HG03066 (cell line): ENCODE data around the gene MARCKSL1.
A peak's percentile ranks its signal among the peaks of the same experiment; 100 is the strongest.

Experiments
- ATAC-seq: cut with Tn5 transposase; IDR thresholded peaks from one replicate; pipeline ENCODE4 v1.9.1; 2021; ENCODE audit warnings: low read depth; ENCODE audit not compliant: unreplicated experiment

The MARCKSL1 gene

GRCh38 chr1:32353431-32353830 lies 17.4 kb upstream of the MARCKSL1 start:
- ATAC-seq = no peak

DNA sequence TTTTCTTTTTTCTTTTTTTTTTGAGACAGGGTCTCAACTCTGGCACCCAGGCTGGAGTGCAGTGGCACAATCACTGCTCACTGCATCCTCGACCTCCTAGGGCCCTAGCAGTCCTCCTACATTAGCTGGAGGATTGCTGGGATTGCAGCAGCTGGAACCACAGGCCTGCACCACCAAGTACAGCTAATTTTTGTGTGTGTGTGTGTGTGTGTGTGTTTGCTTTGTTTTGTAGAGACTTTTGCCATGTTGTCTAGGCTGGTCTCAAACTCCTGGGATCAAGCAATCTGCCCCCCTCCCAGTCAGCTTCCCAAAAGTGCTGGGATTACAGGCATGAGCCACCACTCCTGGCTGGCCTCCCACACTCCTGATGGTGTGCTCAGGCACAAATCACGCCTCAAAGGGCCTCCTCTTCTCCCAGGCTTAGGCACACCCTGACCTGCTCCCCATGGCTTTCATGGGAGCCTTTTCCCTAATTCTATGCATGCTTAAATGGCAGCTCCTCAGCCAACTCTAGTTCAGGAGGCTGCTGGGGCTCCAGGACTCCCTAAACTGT lies 16.9 kb upstream of the MARCKSL1 start:
- ATAC-seq = no peak

GRCh38 chr1:32352239-32352745 lies 16.3 kb upstream of the MARCKSL1 start:
- ATAC-seq = no peak

GRCh38 chr1:32351399-32352238 lies 15.6 kb upstream of the MARCKSL1 start:
- peak; percentile 81 for ATAC-seq

- peak; percentile 45 for ATAC-seq
These were observed 14.9 kb upstream of the MARCKSL1 start for GRCh38 chr1:32350785-32351398.

DNA sequence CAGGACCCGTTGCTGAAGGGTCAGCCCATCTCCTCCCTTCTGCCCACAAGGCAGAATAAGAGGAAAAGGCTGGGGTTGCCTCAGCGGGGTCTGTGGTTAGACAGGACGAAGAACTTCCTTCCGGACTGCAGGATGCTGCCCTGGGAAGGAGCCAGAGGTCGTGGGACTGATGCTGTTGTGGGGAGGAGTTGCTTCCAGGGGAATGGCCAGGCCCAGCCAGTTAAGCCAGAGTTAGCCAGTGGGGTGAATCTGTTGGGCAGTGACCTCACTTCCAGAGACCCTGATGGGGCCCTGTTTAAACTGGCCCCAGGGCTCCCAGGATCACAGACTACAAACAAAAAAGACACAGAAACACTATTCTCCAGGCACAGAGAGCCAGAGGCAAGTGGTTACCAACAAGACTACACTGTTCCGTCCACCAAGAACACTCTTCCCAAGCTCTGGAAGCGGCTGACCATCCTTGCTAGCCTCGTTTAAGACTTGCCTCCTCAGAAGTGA lies 13.2 kb upstream of the MARCKSL1 start:
- ATAC-seq = no peak

GRCh38 chr1:32346532-32347157 lies 10.6 kb upstream of the MARCKSL1 start:
- no peak for ATAC-seq

DNA sequence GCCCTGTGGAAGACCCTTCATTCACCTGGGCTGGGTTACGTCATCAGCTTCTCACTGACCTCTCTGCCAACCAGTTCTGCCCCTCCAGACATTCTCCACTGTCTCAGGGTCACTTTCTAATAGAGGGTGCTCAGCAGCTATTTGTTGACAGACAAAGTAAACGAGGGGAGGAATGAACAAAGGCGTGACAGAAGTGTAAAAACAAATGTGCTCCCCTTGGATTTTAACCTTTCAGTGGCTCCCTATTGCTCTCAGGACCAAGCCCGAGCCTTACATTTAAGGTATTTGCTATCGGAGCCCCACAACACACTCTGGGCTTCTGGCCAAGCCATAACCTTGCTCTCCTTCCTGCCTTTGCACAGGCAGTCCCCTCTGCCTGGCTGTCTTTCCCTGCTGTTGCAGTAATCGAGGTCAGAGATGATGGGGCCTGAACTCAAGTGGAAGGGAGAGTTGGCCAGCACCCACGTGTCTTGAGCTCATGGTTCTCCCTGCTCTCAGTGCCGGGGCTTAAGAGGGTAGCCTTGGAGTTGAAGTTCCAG lies 9.3 kb upstream of the MARCKSL1 start:
- no peak for ATAC-seq

- no peak for ATAC-seq
These were observed 6.7 kb upstream of the MARCKSL1 start for GRCh38 chr1:32342704-32343103.

- ATAC-seq = no peak
These were observed 5.9 kb upstream of the MARCKSL1 start for GRCh38 chr1:32341971-32342370.

DNA sequence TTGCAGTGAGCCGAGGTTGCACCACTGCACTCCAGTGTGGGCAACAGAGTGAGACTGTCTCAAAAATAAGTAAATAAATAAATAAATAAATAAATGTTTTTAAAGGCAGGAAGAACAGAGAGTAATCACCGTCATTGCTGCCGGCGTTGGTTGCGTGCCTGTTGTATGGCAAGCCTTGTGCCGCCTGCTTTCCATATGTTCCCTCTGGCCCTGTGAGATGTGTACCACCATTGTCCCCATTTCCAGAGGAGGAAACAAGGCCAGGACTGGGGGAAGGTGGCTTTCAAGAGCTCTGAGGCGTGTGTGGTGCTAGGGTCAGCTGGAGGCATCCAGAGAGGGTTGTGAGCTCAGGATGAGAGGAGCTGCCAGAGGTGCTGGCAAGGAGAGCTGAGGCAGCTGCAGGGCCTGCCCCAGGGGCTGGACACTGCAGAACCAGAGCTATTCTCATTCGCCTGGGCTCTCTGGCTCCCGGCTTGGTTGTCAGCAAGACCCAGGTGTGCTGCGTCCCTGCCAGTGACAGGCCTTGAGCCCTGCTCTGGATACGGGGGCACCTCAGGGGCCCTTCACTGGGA lies 5.2 kb upstream of the MARCKSL1 start:
- ATAC-seq = no peak

DNA sequence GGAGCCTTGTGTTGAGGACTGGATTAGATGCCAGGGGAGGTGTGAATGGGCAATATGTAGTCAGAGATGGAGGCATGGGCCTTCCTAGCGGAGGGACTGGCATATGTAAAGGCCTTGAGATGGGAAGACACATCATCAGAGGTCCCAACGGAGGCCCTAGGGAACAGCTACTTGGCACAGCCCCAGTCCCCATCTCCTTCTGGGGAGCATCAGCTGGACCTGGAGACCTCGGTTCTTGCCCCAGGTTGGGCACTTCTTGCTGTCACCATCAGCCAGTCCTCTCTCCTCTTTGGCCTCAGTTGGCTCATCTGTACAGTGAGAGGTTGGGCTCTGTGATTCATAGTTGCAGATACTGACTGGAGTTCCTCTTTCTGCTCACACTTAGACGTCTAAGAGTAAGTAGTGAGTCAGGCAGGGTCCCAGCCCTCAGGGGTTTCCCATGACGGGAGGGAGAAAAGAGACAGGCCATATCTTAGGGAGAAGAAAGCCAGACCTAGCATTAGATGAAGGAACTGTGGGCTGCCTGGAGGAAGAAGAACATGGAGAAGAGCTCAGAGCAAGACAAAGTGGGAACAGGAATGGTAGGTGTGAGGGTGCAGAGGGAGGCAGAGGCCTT lies 3.4 kb upstream of the MARCKSL1 start:
- no peak for ATAC-seq

DNA sequence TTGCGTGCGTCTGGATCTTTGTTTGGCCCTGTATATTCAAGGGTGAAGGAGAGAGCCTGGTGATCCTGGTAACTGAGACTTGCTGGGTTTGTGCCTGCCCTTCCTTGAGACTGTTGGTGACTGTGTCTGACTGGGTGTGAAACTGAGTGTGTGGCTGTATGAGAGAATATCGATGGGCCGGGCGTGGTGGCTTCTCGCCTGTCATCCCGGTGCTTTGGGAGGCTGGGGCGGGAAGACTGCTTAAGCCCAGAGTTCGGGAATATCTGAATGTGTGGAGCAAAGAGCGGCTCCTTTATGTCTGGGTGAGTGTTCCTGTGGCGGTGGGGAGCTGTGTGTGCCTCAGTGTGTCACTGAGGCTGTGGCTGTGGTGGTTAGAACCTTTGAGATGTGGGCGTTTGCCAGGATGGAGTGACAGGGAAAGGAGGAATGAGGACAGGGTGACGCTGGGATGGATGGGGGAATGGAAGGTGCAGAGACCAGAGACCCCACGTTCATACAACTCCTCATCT lies 2.7 kb upstream of the MARCKSL1 start:
- no peak for ATAC-seq

DNA sequence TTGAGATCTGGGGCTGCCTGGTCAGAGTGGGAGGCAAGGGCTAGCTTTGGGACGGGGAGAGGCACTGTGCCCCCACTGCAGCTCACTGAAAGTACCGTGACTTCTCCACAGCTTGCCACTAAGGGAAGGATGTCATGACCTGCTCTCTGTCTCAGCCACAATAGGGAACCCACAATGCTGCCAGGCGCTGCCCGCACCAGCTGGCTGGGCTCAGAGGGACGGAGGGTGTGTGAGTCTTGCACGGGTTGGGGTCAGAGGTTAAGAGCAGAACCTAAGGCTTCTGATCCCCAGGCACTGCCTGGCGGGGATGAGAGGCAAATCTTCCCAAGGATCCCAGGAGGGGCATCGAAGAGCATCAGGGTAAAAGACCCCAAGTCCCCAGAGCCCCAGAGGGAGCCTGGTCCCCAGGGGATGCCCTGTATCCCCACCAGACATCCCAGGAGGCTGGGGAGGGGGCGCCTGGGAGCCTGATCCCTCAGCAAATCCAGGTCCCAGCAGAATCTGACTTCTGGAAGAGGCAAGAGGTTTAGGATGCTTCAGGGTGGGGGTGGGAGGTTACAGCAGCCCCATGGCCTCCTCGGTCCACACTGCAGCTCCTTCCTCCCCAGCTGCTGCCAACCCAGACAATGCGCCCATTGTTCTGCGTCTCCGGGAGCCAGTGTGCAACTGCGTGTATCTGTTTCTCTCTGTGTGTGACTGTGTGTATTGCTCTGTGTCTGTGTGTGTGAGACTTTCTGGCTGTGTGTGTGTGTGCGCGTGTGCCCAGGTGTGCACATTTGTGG lies 2.0 kb upstream of the MARCKSL1 start:
- no peak for ATAC-seq

DNA sequence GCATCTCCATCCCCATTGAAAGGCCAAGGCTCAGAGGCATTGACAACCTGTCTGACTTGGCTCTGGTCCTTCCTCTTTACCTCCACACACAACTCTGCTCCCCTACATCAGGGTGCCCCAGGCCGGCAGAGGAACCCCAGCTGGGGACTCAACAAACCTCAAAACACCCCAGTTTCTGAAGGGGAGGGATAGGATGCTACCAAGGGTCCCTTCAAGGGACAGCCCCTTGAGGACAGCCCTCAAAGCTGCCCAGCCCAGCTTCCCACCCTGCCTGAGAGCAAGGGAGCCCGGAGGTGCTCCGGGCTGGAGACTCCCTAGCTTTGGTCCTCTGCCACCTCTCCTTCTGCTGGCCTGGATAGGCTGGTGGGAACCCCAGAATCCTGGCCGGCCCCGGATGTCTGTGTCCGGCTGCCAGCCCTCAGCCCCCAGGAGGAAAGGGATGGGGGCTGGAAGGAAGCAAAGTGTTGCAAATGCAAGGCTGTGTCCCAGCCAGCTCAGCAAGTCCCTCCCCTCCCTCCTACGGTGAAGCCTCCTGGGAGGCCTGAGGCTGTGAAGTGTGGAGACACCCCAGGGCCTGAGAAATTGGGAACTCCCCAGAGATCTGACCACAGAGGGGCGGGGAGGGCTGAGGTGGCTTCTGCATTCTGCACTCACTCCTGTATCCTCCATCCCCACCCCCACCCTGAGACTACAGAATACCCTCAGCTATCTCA lies 1.1 kb upstream of the MARCKSL1 start:
- no peak for ATAC-seq

GRCh38 chr1:32336591-32336932 lies 529 bp upstream of the MARCKSL1 start:
- ATAC-seq = no peak

DNA sequence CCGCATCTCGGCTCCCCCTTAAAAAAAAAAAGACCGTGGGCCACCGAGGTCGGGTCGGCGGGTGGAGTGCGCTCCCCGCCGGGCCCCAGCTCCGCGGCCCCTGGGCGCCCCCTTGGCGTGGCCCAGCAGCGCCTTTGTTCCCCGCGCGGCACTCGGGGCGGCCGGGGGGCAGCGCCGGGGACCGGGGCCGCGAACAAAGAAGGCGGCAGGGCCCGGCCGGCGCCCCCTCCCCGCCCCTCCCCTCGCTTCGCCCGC lies 571 bp downstream of the MARCKSL1 start:
- ATAC-seq = no peak

GRCh38 chr1:32334864-32335534 lies 1.0 kb downstream of the MARCKSL1 start:
- no peak for ATAC-seq
